HG03025 (cell line): ENCODE results near the gene PUM2.
"Not testable (repeated sequence)": the region's sequence is repeated elsewhere in the genome, so short reads cannot be mapped to it uniquely, and the experiment has no call there.

Experiments
- ATAC-seq: cut with Tn5 transposase; IDR thresholded peaks from one replicate; pipeline ENCODE4 v1.9.1; 2021; ENCODE audit warnings: mild to moderate bottlenecking, moderate library complexity; ENCODE audit not compliant: unreplicated experiment, low FRiP score

The PUM2 gene

GRCh38 chr2:20240291-20240690 lies 110.4 kb downstream of the PUM2 start:
- ATAC-seq, result not testable (repeated sequence)

GRCh38 chr2:20236496-20236895 lies 114.1 kb downstream of the PUM2 start:
- ATAC-seq, result no peak

- no peak for ATAC-seq
Observed at GRCh38 chr2:20235655-20236305, 114.9 kb downstream of the PUM2 start.

GRCh38 chr2:20234597-20234996 lies 116.0 kb downstream of the PUM2 start:
- not testable (repeated sequence) for ATAC-seq

GRCh38 chr2:20232837-20233207 lies 117.8 kb downstream of the PUM2 start:
- no peak for ATAC-seq

- ATAC-seq, result no peak
Observed at GRCh38 chr2:20231598-20232026, 119.0 kb downstream of the PUM2 start.

- ATAC-seq, result no peak
Observed at GRCh38 chr2:20231159-20231558, 119.5 kb downstream of the PUM2 start.

GRCh38 chr2:20230114-20230425 lies 120.6 kb downstream of the PUM2 start:
- ATAC-seq, result no peak

- no peak for ATAC-seq
Observed at GRCh38 chr2:20229322-20230113, 121.1 kb downstream of the PUM2 start.

GRCh38 chr2:20227894-20228505 lies 122.6 kb downstream of the PUM2 start:
- no peak for ATAC-seq

- no peak for ATAC-seq
Observed at GRCh38 chr2:20226152-20226545, 124.5 kb downstream of the PUM2 start.

GRCh38 chr2:20225294-20226151 lies 125.1 kb downstream of the PUM2 start:
- ATAC-seq, result peak; percentile 54

- peak; percentile 20 for ATAC-seq
Observed at GRCh38 chr2:20224716-20225293, 125.8 kb downstream of the PUM2 start, which contains the start of gene SDC1. TSS of gene SDC1 (minus strand) at chr2:20225130. CDS start at chr2:20224867, 263 bp downstream.

GRCh38 chr2:20224164-20224715 lies 126.4 kb downstream of the PUM2 start:
- ATAC-seq, result no peak

GRCh38 chr2:20223407-20224163 lies 127.1 kb downstream of the PUM2 start:
- ATAC-seq, result no peak

- no peak for ATAC-seq
Observed at GRCh38 chr2:20222769-20223406, 127.8 kb downstream of the PUM2 start.

GRCh38 chr2:20222014-20222768 lies 128.5 kb downstream of the PUM2 start:
- ATAC-seq, result no peak

GRCh38 chr2:20221555-20221973 lies 129.1 kb downstream of the PUM2 start:
- no peak for ATAC-seq
